Ramos (cell line): ENCODE results near the gene ADARB2.

Experiments used
- in situ Hi-C: fragments of 300-500 bp; cut with MboI; formaldehyde crosslinking; loops from one replicate; pipeline ENCODE4 v1.14.3; 2022; ENCODE audit warnings: low sequenced_read_pairs; ENCODE audit not compliant: unreplicated experiment

The ADARB2 gene

DNA sequence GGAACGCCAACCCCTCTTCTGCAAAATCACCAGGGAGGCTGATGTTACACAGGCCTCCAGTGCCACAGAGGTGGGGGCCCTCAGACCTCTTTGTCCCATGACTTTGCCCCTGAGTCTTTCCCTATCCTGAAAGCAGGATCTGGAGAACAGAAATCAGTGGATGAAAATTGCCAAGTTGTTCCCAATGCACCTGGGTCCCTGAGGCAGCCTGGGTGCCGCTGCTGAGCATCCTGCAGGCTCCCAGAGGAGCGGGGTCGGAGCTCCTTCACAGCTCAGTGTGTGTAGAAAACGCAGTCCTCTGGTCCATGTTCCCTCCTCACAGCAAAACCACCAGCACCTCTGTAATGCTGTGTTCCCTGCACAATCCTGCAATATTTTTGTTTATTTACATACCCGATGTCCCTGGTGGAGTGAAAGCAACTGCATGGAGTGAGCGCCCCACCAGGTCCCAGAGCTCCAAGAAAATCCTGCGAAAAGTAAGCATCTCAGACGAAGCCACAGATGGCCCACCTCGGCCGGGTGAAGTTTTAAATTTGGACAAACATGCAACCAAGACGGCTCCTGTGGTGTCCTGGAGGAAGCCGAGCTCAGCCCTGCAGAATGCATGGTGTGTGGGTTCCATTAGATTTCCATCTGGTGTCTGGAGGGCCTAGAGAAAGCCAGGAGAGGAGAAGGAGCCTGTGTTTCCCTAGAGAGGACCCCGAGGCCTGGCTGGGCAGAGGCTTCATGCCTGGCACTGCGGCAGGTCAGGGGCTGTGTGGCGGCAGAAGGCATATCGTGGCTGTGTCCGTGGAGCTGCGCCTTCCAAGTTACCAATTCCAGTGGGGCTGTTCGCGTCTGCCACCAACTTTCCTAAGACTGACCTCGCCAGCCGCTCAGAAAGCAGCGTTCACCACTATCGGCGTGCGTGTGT is 445.9 kb downstream of the ADARB2 start:
- in situ Hi-C loops: no loop called here

DNA sequence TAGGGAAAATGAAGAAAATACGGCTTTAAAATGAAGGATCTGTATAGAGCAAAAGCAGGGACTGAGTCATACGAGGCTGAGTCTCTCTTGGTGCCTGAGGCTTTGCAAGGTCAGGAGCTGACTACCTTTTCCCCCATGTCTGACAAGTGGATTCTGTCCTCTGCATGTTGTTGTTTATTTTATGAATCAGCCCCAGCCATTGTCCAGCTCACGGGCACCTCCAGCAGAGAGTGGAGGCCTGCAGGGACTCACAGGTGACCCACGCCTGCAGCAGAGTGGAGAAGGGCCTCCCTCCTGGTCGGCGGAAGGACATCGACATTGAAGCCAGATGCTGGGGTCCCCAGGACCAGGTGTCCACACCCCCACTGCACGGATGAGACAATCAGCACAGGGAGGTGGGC is 447.3 kb downstream of the ADARB2 start:
- in situ Hi-C loops: no loop called here

DNA sequence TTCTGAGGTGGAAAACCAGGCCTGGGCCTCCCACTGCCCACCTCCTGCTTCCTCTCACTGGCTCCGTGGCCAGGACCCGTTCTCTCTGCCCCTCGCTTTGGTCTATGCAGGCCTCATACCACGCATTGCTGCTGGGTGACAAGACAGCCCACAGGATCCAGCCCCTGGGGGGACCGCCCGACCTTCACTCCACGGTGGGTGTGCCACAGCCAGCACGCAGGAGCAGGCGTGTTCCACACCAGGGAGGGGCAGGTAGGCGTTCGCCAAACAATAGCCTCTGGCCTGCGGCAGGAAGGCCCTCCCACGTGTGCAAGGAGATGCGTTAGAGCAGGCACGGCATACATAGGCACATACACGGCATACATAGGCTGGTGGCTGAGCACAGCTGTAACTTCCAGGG is 447.7 kb downstream of the ADARB2 start:
- in situ Hi-C loops: no loop called here

DNA sequence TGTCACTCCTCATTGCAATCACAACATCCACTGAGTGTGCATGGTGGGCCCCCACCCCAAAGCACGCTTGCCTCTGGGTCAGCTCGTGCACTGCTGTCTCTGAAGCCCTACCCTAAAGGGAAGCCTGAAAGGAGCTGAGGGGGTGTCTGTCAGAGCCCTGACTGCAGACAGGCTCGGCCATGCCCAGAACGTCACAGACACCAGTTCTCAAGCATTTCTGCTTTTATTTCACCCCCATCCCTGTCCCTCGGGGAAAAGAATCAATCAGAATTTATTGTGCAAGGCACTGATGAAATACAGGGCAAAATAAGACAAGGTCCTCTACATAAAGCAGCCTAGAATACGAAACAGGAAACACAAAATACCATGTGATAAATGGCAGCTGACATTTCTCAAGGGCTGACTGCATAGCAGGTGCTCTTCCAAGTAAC is 449.3 kb downstream of the ADARB2 start:
- in situ Hi-C loops: no loop called here

DNA sequence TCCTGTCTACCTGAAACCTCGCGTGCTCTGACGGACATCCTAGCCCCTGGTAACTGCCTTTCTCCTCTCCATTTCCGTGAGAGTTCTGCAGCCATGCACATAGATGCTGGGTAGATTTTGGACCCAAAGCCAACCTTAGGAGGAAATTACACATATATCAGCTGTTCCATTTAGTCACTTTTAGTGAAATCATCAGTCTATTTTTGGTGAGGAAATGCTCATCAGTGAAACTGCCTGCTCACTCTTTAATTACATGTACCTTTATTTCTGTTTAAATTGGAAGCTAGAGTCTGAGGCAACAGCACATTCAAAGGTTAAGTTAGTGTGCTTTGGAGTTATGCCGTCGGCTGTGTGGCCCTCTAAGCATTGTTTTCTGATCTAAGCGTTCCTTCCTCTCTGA is 449.8 kb downstream of the ADARB2 start:
- in situ Hi-C loops: no loop called here

DNA sequence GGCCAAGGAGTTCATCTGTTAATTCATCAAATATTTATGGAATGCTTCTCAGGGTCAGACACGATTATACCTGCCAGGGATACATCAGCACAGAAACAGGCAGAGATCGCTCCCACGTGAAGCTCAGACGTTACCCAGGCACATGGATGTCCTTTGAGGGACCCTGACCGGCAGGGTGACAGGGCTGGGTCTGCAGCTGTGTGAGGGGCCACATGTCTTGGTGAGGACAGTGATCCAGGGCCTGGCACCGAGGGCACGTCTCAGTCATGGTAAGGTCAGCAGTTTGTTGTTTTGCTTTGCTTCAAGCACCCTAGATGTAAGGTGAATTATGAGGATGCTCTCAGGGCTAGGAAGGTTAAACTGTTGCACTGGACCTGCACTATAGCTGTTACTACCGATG is 453.2 kb downstream of the ADARB2 start:
- in situ Hi-C loops: no loop called here

DNA sequence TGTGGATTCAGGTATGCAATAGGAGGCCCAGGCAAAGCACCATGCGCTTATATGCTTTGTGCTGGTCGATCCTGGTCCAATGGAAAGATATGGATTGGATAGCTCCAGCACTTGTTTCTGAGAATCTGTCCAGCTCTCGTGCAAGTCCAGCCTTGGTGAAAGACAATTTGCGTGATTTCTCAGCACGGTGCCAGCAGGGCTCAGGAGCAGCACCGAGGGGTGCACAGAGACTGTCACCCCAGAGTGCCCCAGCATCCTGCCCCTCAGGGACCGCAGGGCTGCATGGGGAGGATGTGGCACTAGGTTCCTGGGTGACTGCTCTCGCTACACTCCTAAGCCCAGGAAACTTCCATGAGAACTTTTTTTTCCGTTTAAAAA is 455.9 kb downstream of the ADARB2 start:
- in situ Hi-C loops: no loop called here

DNA sequence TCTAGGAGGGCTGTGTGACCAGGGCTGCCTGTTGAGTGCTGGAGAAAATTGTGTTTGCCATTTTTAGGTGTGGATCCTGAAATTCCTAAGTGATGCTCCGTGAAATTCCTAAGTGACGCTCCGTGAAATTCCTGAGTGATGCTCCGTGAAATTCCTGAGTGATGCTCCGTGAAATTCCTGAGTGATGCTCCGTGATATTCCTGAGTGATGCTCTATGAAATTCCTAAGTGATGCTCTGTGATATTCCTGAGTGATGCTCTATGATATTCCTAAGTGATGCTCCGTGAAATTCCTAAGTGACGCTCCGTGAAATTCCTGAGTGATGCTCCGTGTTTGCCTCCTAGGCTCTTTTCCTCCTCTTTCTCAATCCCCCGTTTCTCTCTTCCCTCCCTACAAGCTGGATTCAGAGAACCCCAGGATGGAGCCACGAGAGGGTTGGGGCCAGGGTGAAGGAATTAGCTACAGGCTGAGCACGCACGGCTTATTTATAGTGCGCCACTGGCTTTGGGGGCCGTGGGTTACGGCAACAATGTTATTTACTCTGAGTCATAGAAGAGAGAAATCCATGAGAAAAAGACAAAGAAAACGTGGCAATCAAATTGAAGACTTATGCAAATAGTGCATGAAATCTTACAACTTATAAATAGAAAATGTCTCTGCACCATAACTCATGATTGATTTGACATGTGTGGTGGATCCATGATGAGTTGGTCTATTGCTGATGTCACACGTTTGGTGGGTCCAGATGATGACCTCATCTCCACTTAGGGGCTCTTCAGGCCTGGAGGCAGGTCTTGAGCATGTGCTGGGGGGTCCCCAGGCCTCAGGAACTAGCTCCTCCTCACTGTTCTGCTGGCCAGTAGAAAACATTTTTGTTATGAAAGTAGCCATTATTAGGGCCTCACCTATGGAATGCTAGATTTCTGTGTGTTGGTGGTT is 456.6 kb downstream of the ADARB2 start:
- in situ Hi-C loops: no loop called here

DNA sequence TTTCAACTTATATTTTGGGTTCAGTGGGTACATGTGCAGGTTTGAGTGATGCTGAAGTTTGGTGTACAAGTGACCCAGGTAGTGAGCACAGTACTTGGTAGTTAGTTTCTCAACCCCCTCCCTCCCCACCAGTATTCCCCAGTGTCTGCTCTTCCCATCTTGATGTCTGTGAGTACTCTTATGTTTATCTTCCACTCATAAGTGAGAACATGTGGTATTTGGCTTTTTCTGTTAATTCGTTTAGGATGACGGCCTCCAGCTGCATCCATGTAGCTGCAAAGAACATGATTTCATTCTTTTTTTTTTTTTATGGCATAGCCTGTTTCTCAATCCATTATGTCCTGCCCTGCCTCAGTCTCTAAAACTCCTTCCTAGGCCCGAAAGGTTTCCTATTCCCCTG is 459.0 kb downstream of the ADARB2 start:
- in situ Hi-C loops: no loop called here

DNA sequence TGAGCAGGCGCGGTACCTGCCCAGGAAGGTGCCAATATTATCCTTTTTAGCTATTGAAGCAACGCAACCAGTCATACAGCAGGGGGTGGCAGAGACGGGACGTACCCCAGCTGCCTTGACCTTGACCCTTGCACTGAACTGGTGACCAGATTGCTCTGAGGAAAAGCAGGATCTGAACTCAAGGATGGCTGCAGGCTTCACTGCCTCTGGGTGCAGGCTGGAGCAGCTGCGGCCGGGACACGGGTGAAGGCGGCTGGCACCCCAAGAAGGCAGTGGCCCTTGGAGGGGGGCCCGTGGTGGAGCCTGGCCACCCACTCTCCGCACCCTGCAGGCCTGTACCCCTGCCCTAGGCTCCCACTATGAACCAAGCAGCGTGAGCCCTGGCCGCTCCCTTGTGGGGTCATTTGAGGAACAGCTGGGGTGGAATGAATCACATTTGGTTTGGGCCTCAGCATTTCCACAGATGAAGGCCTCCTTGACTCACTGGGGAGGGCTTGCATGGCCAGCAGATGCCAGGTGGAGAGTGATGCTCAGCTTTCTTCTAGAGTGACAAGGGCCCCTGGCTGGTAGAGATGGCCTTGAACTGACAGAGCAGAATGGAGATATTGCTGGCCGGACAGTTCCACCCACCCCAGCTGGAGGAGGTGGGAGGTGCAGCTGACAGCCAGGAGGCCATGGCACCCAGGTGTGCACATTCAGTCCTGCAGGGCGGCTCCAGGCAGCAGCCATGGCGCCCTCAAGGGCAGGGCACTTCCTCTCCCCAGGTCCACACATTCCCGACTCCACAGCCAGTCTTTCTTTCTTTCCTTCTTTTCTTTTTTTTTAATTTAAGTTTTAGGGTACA is 462.4 kb downstream of the ADARB2 start:
- in situ Hi-C loops: no loop called here

DNA sequence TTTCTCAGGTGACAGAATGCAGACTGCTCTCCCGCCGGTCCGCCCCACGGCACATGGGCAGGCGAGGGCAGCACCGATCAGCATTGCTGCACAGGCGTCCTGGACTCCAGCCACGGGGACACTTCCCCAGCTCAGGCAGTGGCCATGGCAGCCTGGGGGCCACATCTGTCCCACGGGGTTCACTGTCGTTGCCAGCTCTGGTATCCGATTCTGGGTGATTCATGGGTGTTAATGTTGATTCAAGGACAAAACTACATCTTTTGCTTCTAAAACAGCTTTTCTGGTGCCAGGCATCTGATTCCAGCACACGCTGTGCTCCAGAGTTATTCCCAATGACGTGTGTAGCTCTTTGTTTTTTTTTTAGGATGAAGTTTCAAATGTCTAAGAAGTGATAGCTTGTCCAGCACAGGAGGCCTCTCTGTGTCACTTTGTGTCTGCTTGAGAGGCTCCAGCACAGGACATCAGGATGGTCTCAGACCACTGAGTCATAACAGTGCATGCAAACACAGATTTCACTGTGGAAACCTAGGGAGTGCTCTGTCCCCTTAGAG is 463.1 kb downstream of the ADARB2 start:
- in situ Hi-C loops: no loop called here

DNA sequence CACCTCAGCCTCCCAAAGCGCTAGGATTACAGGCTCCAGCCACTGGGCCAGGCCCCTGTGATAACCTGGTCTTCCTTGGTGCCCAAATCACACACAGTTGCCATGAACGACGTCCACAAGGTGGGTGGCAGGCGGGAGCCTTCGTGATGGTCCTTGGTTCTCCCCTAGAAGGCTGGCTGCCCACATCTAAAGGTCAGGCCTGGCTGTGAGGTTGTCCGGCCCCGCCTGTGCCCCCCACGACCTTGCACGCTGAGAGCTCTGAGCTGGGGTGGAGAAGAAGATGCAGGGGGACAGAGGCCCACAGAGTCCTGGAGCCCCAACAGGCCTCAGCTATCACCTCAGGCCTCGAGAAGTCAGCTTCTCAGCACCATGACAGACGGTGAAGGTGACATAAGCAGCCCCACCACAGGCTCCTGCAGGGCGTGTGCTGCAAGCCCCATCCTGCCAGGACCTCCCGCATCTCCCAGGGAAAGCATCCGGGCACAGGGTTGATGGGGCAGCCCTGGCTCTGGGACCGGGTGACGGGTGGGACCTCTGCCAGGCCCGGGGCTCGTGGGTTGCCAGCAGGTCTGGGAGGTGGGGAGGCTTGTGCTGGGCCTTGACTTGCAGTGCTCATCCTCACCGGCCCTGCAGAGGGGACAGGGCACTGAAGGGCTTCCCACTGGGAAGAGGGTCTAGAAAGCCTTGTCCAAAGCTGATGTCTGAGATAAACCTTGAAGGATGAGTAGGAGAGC is 463.8 kb downstream of the ADARB2 start:
- in situ Hi-C loops: no loop called here

DNA sequence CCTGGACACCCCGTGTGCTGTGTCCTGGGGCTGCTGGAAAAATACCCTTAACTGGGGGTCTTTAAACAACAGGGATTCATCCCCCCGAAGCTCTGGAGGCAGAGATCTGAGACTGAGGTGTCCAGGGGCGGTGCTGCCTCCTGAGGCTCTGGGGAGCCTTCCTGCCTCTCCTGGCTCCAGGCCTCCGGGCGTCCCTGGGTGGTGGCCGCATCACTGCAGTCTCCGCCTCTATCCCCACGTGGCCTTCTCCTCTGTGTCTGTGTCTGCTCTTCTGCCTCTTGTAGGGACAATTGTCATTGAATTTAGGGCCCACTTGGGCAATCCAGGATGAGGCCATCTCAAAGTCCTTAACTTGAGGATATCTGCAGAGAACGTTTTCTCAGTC is 464.6 kb downstream of the ADARB2 start:
- in situ Hi-C loops: no loop called here

DNA sequence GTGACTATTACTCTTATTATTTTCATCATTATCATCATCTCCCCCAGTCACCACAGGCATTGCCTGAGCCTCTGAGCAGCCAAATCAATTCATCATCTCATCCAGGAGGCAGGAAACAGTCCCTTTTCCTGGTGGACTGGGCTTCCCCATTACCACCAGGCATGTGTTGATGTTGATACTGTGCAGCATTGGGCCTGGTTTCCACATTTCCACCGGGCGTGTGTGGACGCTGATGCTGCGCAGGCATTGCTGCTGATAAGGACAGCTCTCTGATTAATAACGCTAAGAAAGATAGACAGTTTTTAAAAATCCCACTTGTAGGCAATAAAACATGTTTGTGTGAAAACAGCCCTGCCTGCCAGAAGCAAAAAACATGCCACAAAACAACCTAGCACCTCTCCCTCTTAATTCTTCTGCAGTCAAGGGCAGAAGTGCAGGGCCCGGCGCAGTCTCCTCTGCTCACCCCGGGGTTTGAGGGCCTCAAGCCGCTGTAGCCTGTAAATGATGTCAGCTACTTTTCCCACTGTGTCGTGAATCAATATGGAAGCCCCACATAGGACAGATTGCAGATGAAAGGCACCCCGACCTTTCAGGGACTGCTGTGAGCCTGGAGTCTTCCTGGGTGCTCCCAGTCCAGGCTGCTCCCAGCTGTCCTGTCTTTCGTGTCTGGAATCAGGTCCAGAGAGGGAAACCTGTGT is 465.1 kb downstream of the ADARB2 start:
- in situ Hi-C loops: no loop called here

DNA sequence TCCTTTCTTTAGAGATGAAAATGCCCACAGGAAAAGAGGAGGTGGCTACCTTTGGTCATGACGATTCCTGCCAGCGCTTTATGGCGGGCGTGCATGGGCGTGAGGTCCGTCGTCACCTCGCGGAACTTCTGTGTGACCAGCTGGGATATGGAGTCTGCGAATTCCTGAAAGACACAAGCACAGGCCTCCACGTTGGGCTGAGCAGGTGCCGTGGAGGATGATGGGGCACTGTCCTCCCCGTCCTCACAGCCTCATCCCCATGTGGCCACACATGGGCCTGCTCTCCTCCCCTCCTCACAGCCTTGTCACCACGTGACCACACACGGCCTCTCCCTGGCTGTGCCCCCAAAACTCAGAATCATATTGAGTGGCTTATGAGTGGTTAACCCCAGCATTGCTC is 466.4 kb downstream of the ADARB2 start:
- in situ Hi-C loops: no loop called here

DNA sequence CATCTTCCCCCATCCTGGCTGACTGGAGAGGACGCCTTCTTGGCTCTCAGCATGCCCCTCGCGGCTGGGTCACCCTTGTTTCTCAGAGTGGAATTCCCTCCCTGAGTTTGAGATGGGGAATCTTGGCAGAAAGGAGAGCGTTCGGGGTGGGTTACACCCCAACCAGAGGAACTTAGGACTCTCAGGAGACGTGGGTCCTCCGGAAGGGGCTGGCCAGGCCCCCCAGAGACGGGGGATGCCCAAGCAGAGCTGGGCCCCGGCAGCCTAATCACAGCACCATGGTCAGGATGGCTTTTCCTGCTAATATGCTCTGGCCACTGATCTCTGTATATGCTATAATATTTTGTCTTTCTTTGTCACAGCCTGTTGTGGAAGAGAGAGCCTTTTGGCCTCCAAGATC is 466.8 kb downstream of the ADARB2 start:
- in situ Hi-C loops: no loop called here

DNA sequence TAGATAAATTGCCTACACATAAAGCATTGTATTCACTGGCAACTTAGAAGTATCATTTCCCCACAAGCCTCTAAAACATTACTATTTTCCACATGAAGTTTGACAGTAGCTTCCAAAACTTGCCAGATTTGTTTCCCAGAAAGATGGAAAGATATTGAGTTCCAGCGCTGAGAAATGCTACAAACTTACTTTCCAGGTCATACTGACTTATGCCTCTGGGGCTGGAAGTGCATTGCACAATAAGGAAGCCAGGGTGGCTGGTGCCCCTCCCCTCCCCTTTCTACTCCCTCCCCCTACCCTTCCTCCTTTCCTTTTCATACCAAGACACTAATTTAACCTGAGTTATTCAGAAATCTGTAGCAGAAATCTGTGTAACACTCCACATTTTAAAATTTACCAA is 468.5 kb downstream of the ADARB2 start:
- in situ Hi-C loops: no loop called here

DNA sequence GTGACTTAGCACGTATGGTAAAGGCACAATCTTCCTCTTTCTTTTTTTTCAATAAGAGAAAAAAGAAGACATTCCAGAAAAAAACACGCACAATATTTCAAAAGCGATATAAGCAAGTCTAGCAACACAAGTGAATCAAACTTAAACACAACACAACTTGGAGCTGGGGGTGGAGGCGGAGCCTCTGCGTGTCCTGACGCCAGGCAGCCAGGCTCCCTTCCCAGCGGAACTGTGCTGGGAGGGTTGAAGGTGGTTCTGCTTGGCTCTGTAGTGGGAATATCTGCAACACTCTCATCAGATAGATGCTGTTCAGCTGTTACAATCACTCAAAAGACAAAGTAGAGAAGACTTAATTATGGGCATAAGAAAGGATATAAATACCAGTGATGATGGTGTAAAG is 469.8 kb downstream of the ADARB2 start:
- in situ Hi-C loops: no loop called here

DNA sequence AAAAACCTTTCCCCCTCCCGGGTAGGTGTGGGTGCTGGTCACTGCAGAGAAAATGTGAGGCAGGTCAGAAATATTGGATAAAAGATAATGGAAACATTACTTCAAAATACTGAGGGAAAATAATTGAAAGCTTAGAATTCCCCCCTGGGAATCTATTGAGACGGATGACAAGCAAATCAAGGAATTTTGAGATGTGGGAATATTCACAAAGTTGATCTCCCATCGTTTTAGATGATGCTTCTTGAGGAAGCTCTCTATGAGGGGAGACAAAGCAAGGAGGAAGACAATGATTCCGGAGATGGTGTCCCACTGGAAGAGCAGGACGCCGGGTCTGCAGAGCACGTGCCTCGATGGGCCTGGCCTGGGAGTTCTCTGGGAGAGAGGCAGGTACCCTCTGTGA is 470.2 kb downstream of the ADARB2 start:
- in situ Hi-C loops: no loop called here
